AG04450 (cell line): ENCODE results near the gene GDF7. TPM values are rescaled to one million over a fixed set of nuclear protein-coding genes. Genes with fewer than 3 reads are reported as not detected.

Experiments used
- CTCF ChIA-PET: fragments of 300-600, 350-600 bp; formaldehyde crosslinking; extraction: SDS; loops from one replicate; lab custom pipeline; 2022; ENCODE audit warnings: antibody characterized with exemption, inconsistent platforms; lab: Charles Lee
- POLR2A ChIA-PET: fragments of 350-600 bp; formaldehyde crosslinking; extraction: SDS; loops from one replicate; lab custom pipeline; 2021; ENCODE audit warnings: antibody characterized with exemption, inconsistent platforms; lab: Yijun Ruan, JAX
- DNase-seq: peaks from one replicate; pipeline ENCODE4 v3.0.0-alpha.2; 2011; ENCODE audit warnings: low read depth, low spot score
- H3K27ac ChIP-seq: one replicate; pipeline ENCODE4 v1.5.1; 2012; ENCODE audit warnings: low read depth, low read length, control low read depth
- H3K27me3 ChIP-seq: one replicate; pipeline ENCODE4 v1.6.0; 2012; ENCODE audit warnings: low read length; ENCODE audit not compliant: control insufficient read depth, insufficient read depth
- H3K4me3 ChIP-seq: 2 replicates; pipeline ENCODE4 v1.5.1; 2011; ENCODE audit warnings: mild to moderate bottlenecking, low read depth, low read length, control low read depth
- H3K9me3 ChIP-seq: 2 replicates; pipeline ENCODE4 v1.5.1; 2012; ENCODE audit warnings: low read length; ENCODE audit not compliant: control insufficient read depth, insufficient read depth
- polyA minus RNA-seq: library from RNA; depleted of rRNA, polyadenylated mRNA; stranded (reverse); fragments of >200 nt; gene quantifications from 2 replicates; pipeline ENCODE4 v1.2.3, GENCODE V29; 2011; rRNA and poly(A)+ RNA removed
- polyA plus RNA-seq: library from polyadenylated mRNA; depleted of rRNA; stranded (reverse); fragments of >200 nt; gene quantifications from 2 replicates; pipeline ENCODE4 v1.2.3, GENCODE V29; 2011; rRNA removed
- TF ChIP-seq, protein P1 (sequence below): IDR thresholded peaks from 2 replicates; pipeline ENCODE4 v1.5.1; 2011; ENCODE audit warnings: low read depth, low read length, control low read depth, inconsistent platforms

GDF7 gene
- 0.01 TPM in 2 replicates for polyA plus RNA-seq
- polyA minus RNA-seq: 0.05 TPM in 1 of 2 replicates, not detected in the other

DNA sequence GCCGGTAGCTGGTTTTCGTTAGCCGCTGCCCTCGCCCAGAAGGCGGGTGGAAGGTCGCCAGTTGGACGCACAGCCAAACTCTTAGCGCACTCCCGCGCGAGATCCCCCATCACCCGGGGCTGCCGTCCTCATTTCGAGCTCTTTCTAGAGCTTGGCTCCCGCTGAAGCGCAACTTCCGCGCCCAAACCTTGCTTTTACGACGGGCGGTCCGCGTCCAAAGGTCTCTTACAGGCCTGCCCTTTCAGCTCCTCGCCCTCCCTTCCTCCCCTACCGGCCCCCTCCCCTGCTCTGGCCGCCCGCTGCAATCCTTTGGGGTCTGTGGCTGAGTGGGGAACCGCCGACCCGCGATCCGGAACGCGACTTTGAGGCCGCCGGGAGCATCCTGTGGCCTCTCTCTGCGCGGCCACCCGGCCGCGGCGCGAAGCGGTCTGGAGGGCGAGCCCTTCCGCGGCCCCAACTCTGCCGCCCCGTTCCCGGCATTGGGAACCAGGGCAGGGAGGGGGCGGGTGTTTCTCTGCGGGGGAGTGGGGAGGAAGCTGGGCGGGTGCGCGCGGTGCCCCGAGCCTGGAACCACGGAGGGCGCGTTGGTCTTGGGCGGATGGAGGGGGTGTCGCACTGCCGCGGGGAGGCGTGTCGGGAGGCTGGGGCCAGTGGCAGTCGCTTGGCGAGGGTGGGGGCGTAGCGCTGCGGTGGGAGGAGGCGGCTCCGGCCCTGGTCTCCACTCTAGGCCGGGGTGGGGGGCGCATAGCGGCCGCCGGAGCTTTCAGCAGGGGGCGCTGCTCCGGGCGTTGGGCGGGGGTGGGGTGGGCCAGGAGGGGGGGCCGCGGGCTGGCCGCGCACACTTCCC lies at the start of gene GDF7:
Gene GDF7 (plus strand): TSS at position 841 of the 847 bp plus-strand sequence. CDS start 96 bp downstream, outside the sequence.
- Histone ChIP-seq H3K27ac (no peak within 1 kb of the TSS), H3K4me3 (peak within 1 kb of the TSS; percentile 41), H3K27me3 (peaks cover 93% of the 10 kb centered on the region), H3K9me3 (peaks cover 4% of the 10 kb centered on the region; the same call in 1 of the 2 replicates)
- TF ChIP-seq, protein P1, sequence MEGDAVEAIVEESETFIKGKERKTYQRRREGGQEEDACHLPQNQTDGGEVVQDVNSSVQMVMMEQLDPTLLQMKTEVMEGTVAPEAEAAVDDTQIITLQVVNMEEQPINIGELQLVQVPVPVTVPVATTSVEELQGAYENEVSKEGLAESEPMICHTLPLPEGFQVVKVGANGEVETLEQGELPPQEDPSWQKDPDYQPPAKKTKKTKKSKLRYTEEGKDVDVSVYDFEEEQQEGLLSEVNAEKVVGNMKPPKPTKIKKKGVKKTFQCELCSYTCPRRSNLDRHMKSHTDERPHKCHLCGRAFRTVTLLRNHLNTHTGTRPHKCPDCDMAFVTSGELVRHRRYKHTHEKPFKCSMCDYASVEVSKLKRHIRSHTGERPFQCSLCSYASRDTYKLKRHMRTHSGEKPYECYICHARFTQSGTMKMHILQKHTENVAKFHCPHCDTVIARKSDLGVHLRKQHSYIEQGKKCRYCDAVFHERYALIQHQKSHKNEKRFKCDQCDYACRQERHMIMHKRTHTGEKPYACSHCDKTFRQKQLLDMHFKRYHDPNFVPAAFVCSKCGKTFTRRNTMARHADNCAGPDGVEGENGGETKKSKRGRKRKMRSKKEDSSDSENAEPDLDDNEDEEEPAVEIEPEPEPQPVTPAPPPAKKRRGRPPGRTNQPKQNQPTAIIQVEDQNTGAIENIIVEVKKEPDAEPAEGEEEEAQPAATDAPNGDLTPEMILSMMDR: peak; percentile 11; the same call in 1 of the 2 replicates
- CTCF ChIA-PET: interaction anchor here (0.9 to 2.6 kb wide), 4 partner anchors 10 to 297 kb away, joined by 3 to 7 read pairs (median 5); no protein-coding TSS in a partner anchor
- POLR2A ChIA-PET: no interaction called here
- DNase-seq: no peak

DNA sequence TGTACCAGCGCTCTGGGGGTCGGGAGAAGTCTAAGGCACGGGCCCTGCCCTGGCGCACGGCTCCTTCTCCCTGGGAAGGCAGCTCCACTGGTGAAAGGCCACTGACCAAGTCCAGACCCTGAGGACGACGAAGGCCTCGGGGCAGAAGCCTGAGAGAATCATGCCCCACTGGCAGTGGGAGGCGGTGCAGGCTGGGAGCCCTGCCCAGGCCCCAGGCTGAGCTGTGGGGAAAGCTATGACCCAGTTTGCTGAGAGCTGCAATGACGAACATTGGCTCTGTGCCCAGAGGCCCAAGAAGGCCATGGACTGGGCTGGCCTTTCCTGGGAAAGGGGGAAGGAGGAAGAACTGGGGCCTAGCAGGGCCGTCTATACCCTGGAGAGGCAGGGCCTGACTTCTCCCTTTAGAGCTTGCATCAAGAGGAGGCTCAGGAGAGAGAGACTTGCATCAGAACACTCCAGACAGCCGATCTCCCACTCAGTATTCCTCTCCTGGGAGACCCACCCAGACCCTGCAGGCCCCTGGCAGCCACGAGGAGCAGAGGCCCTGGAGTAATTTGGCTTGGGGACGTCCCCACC lies 49.0 kb upstream of the GDF7 start:
- no peaks in the 10 kb centered on the region for H3K27me3 ChIP-seq
- H3K9me3 ChIP-seq: no peaks in the 10 kb centered on the region; the same call in 1 of the 2 replicates
- TF ChIP-seq, protein P1: peak; percentile 61
- DNase-seq: peak; percentile 98
- H3K27ac ChIP-seq: peak overlapping the region; percentile 94
- H3K4me3 ChIP-seq: no peak overlapping the region
- ChIA-PET CTCF (interaction anchor here (0.6 to 2.5 kb wide), 37 partner anchors 8 to 271 kb away, joined by 3 to 12 read pairs (median 4); partner anchors contain the start of genes HS1BP3 and RHOB), POLR2A (interaction anchor here (0.5 to 4.6 kb wide), 10 partner anchors 22 to 195 kb away, joined by 3 to 68 read pairs (median 4); partner anchors contain the start of gene RHOB)

DNA sequence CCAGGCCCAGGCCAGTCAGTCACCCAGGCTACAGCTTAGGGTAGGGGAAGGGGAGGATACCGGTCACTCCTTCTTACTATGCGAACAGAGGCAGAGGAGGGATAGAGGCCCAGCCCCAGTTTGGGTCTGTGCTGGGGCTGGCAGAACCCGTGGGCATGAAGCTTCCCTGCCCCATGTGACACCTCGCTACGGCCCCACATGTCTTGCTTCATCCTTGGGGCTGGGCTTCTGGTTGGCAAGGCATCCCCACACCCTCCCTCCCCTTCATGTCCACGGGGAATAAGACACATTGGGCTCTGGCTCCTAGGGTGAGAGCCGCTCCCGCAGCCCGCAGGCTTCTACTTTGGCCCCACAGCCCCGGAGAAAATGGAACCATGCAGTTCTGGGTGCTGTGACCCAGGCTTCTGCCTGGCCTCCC lies 48.5 kb upstream of the GDF7 start:
- Histone ChIP-seq H3K27me3 (no peaks in the 10 kb centered on the region), H3K9me3 (no peaks in the 10 kb centered on the region; the same call in 1 of the 2 replicates), H3K27ac (peak overlapping the region; percentile 94), H3K4me3 (no peak overlapping the region)
- ChIA-PET CTCF (interaction anchor here (0.6 to 2.5 kb wide), 33 partner anchors 9 to 240 kb away, joined by 3 to 12 read pairs (median 4); partner anchors contain the start of genes HS1BP3 and RHOB), POLR2A (interaction anchor here (0.5 to 4.6 kb wide), 10 partner anchors 20 to 195 kb away, joined by 3 to 68 read pairs (median 6); partner anchors contain the start of gene RHOB)
- TF ChIP-seq, protein P1: no peak
- DNase-seq: no peak

DNA sequence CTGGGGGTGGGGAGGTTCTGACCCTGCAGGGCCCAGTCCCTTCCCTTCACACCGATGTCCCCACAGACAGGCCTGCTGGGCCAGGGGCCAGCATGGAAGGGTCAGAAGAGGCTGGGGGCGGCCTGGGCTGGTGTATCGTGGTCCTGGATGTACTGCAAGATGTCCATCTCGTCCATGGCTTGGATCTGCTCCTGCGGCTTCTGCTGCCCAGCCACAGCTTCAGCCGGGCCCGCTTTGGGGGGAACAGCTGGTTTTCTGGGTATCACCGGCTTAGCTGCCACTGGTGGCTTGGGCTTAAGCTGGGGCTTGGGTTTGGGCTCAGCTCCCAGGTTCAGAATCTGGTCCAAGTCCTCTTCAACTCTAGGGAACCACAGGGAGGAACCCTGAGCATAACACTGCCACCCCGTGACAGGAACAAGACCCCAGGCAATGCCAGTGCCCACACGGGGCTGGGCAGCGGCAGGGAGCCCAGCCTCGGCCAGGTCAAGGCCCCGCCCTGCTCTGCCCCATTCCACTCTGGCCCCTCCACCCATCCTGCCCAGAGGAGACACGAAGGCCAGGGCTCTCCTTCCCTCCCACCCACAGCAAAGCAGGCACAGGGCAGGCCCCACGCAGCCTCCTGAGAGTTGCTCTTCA lies 47.9 kb upstream of the GDF7 start:
- CTCF ChIA-PET: interaction anchor here (1.1 to 2.5 kb wide), 7 partner anchors 10 to 208 kb away, joined by 3 to 11 read pairs (median 9); partner anchors contain the start of gene HS1BP3
- no peak for DNase-seq
- Histone ChIP-seq H3K9me3 (no peaks in the 10 kb centered on the region; the same call in 1 of the 2 replicates), H3K27ac (peak overlapping the region; percentile 94), H3K27me3 (no peaks in the 10 kb centered on the region), H3K4me3 (no peak overlapping the region)
- POLR2A ChIA-PET: interaction anchor here (0.5 to 4.6 kb wide), 6 partner anchors 15 to 194 kb away, joined by 3 to 68 read pairs (median 6); partner anchors contain the start of gene RHOB
- TF ChIP-seq, protein P1: no peak
